NCI-H226 (cell line): ENCODE measurements around the gene CD1B.
"Not testable (repeated sequence)": the region's sequence is repeated elsewhere in the genome, so short reads cannot be mapped to it uniquely, and the experiment has no call there.

Source experiments
- DNase-seq: peaks from one replicate; pipeline ENCODE4 v3.0.0-alpha.2; 2015

The CD1B gene

GRCh38 chr1:158331481-158332150 lies at the start of gene CD1B:
Gene CD1B, minus strand, starts transcription at chr1:158331531. Its CDS starts 108 bp downstream, at chr1:158331423.
- no peak for DNase-seq

GRCh38 chr1:158374860-158375259 lies 43.5 kb upstream of the CD1B start:
- DNase-seq = no peak

DNA sequence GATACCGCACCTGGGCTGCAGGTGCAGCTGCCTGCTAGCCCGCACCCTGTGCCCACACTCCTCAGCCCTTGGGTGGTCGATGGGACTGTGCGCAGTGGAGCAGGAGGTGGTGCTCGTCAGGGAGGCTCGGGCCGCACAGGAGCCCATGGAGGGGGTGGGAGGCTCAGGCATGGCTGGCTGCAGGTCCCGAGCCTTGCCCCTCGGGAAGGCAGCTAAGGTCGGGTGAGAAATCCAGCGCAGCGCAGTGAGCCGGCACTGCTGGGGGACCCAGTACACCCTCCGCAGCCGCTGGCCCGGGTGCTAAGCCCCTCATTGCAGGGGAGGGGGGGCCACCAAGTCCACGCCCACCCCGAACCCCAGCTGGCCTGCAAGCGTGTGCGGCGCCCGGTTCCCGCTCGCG lies 42.8 kb upstream of the CD1B start:
- not testable (repeated sequence) for DNase-seq

DNA sequence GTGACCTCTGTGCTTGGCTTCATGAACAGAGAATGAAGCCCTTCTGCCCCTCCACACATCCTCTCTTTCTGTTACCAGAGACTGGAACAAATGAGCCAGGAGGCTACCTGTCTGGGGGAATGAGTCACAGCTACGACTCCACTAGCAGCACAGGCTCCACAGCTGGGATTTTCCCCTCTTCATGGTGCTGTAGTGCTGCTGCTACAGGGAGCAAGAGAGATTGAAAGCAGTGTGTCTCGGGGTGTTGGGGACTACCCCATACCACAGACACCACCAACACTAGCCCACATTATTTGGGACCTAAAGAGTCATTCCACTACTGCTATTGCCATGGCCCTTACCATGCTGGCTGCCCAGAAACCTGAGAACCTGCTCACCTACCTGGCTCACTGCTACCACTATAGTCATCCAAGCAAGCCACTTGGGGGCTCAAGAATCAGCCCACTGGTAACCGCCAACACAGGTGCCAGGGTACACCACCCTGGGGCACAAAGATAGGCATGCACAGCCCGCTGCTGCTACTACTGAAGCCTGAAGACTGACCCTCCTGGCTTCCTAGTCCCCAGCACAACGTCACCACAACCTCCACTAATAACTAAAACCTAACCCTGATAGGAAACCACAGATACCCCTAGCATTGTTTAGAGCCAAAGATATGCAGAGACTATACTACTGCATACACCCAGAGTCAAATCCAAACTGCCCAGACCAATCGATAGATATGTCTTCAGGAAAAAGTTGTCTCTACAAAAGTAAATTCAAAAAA lies 40.0 kb upstream of the CD1B start:
- no peak for DNase-seq

DNA sequence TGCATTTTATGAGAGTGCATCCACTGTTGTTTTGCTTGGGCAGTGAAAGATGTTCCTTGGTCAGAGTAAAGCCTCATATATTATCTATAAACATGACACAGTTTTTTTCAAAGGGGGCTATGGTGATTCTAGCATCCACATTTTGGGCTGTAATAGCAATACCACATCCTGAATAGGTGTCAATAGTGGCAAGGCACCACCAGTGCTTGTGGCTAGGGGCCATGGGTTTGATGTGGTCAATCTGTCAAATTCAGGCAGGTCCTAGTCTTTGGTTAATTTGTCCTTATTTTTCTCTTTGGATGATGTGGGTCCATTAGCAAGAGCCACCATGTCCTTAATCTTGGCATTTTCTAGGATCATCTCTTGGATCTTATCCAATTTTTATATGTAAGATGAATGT lies 35.5 kb upstream of the CD1B start:
- no peak for DNase-seq

- no peak for DNase-seq
Observed at GRCh38 chr1:158362941-158363340, 31.6 kb upstream of the CD1B start.

DNA sequence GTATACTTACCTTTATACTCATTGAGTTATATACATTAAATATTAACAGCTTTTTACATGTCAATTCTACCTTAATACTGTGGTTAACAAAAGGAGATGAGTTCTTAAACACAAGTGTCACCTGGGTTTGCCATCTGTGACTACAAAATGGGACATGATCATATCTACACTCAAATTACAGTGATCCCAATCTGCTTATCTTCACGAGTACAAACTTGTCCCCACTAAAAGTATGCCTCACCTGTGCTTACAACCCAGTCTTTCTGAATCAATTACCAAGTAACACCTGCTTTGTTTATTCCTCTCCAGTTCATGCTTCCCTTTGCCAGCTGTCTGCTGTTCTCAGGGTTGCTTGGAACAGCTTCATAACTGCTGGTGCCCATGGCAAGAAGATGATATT lies 31.2 kb upstream of the CD1B start:
- DNase-seq = no peak

DNA sequence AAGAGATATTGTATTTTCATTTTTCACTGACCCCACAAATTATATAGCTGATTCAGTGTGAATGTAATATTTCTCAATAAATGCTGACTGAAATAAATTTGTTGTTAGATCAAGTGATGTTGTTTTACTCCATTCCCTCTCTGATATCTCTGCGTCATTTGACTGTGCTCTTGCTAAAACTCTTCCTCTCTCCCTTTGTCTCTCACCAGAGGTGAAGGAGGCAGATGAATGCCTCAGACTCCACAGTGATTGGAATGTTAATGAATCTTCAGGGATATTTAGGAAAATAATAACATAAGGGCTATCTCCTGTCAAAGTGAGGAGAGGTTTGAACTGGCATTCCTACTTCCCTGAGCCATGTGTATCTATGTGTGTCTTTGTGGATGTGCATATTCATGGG lies 26.1 kb upstream of the CD1B start:
- DNase-seq = no peak

DNA sequence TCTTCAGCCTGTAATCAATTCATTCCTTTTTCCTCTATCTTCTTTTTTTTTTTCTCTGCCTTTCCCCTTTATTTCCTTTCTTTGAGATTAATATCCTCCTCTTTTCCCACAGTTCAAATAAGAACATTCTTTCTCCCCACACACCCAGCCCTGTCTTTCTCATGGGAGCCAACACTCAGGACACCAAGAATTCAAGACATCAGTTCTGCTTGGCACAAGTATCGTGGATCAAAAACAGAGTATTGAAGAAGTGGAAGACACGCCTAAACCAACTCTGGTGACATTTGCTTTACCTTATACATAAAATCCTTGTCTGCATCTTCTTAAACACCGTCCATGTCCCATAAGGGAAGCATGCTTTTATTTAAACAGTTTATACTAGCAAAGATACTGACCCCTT lies 25.3 kb upstream of the CD1B start:
- no peak for DNase-seq

DNA sequence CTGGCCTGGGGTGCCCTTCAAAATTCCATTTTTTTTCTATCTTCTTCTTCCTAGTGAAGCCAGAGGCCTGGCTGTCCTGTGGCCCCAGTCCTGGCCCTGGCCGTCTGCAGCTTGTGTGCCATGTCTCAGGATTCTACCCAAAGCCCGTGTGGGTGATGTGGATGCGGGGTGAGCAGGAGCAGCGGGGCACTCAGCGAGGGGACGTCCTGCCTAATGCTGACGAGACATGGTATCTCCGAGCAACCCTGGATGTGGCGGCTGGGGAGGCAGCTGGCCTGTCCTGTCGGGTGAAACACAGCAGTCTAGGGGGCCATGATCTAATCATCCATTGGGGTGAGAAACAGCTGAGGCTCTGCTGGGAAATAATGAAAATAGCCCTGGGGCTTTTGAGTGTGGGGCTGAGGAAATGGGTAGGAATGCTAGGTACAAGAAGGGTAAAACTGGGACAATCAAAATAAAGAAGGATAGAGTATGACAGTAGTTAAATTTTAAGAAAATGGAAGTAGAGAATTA lies 24.5 kb upstream of the CD1B start:
- no peak for DNase-seq

DNA sequence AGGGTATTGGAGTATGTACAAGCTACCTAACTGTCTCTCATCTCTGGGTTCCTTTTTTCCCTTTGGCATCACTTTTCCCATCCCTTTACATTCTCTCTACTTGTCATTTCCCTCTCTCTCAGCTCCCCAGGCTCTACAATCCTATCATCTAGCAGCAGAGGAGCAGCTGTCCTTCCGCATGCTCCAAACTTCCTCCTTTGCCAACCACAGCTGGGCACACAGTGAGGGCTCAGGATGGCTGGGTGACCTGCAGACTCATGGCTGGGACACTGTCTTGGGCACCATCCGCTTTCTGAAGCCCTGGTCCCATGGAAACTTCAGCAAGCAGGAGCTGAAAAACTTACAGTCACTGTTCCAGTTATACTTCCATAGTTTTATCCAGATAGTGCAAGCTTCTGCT lies 22.9 kb upstream of the CD1B start:
- no peak for DNase-seq

DNA sequence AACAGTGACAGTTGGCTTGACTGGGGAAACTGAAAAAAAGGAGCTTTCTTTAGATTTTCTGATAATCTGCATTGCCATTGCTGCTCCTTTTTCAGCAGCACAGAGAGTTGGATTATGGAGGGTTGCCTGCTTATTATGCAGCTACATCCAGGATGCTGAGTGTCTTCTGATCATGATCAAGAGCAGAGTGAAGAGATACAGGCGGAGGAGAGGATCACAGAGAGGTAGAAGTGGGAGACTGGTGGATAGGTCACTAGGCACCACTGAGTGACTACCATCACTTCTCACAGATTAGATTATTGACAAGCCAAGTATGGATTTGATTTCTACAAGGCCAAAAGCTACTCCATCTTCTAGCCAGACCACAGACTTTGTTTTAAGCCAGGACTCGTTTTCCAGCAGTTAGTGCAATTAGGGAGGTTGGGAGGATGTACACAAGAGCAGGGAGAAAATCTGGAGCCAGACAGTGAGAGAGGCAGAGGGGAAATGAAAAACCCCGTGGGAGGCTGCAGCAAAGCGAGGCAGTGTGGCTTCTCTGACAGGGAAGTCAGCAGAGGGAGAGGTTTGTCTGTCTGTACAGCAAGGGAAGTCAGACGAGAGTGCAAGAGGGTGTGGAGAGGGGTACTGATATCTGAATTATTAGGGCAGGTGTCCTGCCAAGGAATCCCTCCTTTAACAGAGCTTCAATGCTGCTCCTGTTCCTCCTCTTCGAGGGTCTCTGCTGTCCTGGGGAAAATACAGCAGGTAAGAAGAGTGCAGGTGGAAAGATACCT lies 22.2 kb upstream of the CD1B start, which contains the start of gene CD1E:
CD1E (plus strand) TSS at position 592 of the 773 bp plus-strand sequence; CDS start at position 687, 95 bp downstream.
- no peak for DNase-seq

DNA sequence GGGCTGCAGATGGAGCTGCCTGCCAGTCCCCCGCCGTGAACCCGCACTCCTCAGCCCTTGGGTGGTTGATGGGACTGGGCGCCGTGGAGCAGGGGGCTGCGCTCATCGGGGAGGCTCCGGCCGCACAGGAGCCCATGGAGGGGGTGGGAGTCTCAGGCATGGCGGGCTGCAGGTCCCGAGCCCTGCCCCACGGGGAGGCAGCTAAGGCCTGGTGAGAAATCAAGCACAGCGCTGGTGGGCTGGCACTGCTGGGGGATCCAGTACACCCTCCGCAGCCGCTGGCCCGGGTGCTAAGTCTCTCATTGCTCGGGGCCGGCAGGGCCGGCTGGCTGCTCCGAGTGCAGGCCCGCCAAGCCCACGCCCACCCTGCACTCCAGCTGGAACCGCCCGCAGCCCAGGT lies 17.6 kb upstream of the CD1B start:
- not testable (repeated sequence) for DNase-seq

DNA sequence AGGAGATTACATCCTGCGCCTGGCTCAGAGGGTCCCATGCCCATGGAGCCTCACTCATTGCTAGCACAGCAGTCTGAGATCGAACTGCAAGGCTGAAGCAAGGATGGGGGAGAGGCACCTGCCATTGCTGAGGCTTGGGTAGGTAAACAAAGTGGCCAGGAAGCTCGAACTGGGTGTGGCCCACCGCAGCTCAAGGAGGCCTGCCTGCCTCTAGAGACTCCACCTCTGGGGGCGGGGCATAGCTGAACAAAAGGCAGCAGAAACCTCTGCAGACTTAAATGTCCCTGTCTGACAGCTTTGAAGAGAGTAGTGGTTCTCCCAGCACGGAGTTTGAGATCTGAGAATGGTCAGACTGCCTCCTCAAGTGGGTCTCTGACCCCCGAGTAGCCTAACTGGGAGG lies 5.1 kb upstream of the CD1B start:
- DNase-seq = not testable (repeated sequence)

DNA sequence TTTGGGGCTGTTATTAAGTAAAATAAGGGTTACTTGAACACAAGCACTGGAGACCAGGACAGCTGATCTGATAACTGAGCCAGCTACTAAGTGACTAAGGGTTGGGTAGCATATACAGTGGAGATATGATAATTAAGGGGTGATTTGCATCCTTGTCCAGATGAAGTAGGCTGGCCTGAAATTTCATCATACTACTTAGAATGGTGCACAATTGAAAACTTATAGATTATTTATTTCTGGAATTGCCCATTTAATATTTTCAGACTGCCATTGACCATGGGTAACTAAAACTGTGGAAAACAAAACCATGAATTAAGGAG lies 3.8 kb upstream of the CD1B start:
- no peak for DNase-seq

DNA sequence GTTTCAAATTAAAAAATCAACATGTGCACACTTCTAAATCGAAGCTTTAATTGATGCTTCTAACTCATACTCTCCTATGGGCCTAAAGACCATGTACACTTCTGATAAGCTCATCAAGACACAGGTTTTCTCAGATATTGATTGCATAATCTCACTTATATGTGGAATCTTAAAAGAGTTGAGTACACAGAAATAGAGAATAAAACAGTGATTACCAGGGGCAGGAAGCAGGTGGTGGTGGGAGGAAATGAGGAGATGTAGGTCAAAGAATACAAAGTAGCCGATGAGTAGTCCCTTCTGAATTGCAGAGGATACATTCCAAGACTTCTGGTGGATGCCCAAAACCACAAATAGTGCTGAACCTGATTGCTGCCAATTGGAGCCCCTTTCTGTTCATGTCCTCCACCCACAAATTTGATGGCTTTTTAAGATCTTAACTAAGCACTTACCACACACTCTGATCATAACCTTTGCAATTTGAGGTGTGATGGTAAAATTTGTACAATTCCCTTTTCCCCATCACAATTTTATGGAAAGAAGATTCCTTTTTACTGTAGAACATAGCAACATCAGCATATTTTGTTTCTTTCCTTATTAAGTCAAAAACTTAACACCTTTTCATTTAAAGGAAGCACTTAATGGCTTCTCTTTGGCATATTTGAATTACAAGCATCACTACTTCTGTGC lies 3.3 kb upstream of the CD1B start:
- no peak for DNase-seq

- no peak for DNase-seq
Observed at GRCh38 chr1:158333405-158334155, 2.2 kb upstream of the CD1B start.

- DNase-seq = no peak
Observed at GRCh38 chr1:158331106-158331425, 265 bp downstream of the CD1B start.

DNA sequence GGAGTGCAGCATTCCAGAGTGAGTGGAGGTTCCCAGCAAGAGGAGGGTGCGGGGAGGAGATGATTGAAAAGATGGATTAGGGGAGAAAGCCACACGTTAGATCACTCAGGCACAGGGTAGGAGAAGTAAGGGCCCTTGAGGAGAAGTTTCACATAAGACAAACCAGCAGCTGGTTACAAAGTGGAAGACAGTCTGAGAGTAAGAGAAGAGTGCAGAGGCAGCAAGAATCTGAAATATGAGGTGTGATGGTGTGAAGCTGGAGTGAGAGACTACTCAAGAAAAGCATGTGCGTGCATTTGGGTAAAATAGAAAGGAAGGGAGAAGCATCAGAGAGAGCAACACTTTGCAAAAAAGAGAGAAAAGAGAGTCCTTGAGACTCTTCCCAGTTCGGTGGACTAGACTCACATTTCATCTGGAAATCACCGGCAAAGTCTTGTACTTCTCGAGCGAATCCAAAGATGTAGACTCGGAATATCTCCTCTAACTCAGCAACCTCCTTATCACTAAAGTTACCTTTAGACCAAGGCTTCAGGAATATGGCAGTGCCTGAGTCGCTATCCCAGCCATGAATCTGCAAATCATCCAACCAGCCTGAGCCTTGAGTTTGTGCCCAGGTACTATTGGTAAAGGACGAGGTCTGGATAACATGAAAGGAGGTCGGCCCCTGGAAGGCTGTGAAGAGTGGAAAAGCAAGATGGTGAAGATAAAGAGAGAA lies 783 bp downstream of the CD1B start:
- no peak for DNase-seq

DNA sequence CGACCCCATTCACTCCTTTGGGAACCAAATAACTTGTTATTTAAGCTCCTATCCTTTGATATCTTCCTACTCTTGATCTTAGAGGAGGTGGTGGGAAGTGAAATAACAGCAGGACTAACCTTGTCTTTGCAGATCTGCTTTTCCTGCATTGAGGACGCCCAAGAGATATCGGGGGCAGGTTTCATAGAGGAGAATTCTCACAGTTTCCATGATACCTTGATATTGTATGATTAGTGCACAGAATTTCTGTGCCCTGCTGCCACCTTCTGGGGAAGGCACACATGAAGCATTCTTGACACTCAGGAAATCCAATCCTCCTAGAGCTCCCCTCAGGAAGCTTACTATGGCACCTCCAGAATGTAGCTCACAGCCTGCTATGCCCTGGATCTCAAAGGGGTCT lies 1.6 kb downstream of the CD1B start:
- no peak for DNase-seq

- no peak for DNase-seq
Observed at GRCh38 chr1:158329300-158329699, 2.0 kb downstream of the CD1B start.

DNA sequence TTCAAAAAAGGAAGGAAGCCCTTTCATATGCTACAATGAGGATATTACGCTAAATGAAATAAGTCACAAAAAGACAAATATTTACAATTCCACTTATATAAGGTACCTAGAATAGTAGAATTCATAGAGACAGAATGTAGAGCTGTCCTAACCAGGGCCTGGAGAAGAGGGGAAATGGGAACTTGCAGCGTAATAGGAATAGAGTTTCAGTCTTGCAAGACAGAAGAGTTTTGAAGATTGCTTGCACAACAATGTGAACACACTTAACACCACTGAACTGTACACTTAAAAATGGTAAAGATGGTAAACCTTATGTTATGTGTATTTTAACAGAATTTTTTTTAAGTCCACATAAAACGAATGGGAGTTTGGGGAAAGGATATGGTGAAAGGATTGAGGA lies 2.9 kb downstream of the CD1B start:
- no peak for DNase-seq
